Natural killer cell treated with Interleukin-12 subunit alpha and Interleukin-12 subunit beta and Interleukin-15 and Interleukin-18, amount 100 ng/mL, for 72 hours (primary cell): Measurements from ENCODE around the gene ZNF460. TPM values are rescaled to one million over a fixed set of nuclear protein-coding genes. Genes with fewer than 3 reads are reported as not detected.
"Not testable (repeated sequence)": the region's sequence is repeated elsewhere in the genome, so short reads cannot be mapped to it uniquely, and the experiment has no call there.

Source experiments
- ATAC-seq, 2 donors: fragments of 150-1000 bp; cut with Tn5 transposase in 1 of 2; sonication (Bioruptor Pico), chemical (Tn5 transposase) in 1 of 2; 2 replicates each; pipeline ENCODE4 v1.10.0; 2021
- DNase-seq: peaks from one replicate; pipeline ENCODE4 v3.0.0; 2022; ENCODE audit warnings: low spot score
- H3K27ac Mint-ChIP-seq, 2 donors: 1 replicate in 1 of 2; 2 replicates in 1 of 2; pipeline ENCODE4 v1.8.0; 2022; ENCODE audit warnings: mixed read lengths in 2 of 2, mild to moderate bottlenecking in 1 of 2, moderate library complexity in 1 of 2
- H3K27me3 Mint-ChIP-seq, 2 donors: 1 replicate in 1 of 2; 2 replicates in 1 of 2; pipeline ENCODE4 v1.8.0; 2022; ENCODE audit warnings: mixed read lengths in 2 of 2
- H3K36me3 Mint-ChIP-seq: one replicate; pipeline ENCODE4 v1.8.0; 2022; ENCODE audit warnings: mixed read lengths
- H3K4me1 Mint-ChIP-seq, 2 donors: 1 replicate in 1 of 2; 2 replicates in 1 of 2; pipeline ENCODE4 v1.8.0; 2022; ENCODE audit warnings: low read depth in 2 of 2, mixed read lengths in 2 of 2, mild to moderate bottlenecking in 1 of 2
- H3K4me3 Mint-ChIP-seq: one replicate; pipeline ENCODE4 v1.8.0; 2022; ENCODE audit warnings: mixed read lengths
- H3K9me3 Mint-ChIP-seq: 2 replicates; pipeline ENCODE4 v1.8.0; 2022; ENCODE audit warnings: mixed read lengths
- total RNA-seq, 2 donors: library from RNA; stranded (reverse); gene quantifications; one replicate each; pipeline ENCODE4 v1.2.3, GENCODE V29; 2022

The ZNF460 gene
- total RNA-seq, result 100 to 1,000 TPM in 1 of 2 donors, 10 to 100 TPM in 1; 57.5 to 106 TPM

- DNase-seq, result peak; percentile 98
- H3K27ac Mint-ChIP-seq, result no peak within 1 kb of the TSS
- peaks cover 19% of the 10 kb centered on the region for H3K36me3 Mint-ChIP-seq
- H3K4me1 Mint-ChIP-seq, result peaks cover 23 to 27% of the 10 kb centered on the region in 2 donors
- H3K4me3 Mint-ChIP-seq, result no peak within 1 kb of the TSS
- H3K9me3 Mint-ChIP-seq, result no peaks in the 10 kb centered on the region
- H3K27me3 Mint-ChIP-seq, result no peaks in the 10 kb centered on the region
- ATAC-seq, result peak; percentile 94 to 97
Measured at GRCh38 chr19:57280165-57280961, at the start of gene ZNF460. Gene ZNF460, plus strand, starts transcription at chr19:57280485. Its CDS starts 322 bp downstream, at chr19:57280807.

- H3K4me3 Mint-ChIP-seq, result no peak overlapping the region
Measured at GRCh38 chr19:57231686-57232085, 48.6 kb upstream of the ZNF460 start.

GRCh38 chr19:57233207-57233606 lies 47.1 kb upstream of the ZNF460 start:
- H3K4me1 Mint-ChIP-seq, result no peaks in the 10 kb centered on the region
- ATAC-seq (no peak), DNase-seq (no peak)
- no peaks in the 10 kb centered on the region for H3K36me3 Mint-ChIP-seq
- no peaks in the 10 kb centered on the region for H3K9me3 Mint-ChIP-seq
- H3K4me3 Mint-ChIP-seq, result no peak overlapping the region
- no peak overlapping the region for H3K27ac Mint-ChIP-seq
- no peaks in the 10 kb centered on the region for H3K27me3 Mint-ChIP-seq

More at GRCh38 chr19:57231686-57232085, 48.6 kb upstream of the ZNF460 start:
- ATAC-seq, result no peak
- Mint-ChIP-seq H3K27me3 (no peaks in the 10 kb centered on the region), H3K36me3 (no peaks in the 10 kb centered on the region), H3K27ac (no peak overlapping the region), H3K4me1 (no peaks in the 10 kb centered on the region), H3K9me3 (no peaks in the 10 kb centered on the region)
- DNase-seq, result no peak

GRCh38 chr19:57239982-57240310 lies 40.3 kb upstream of the ZNF460 start:
- Mint-ChIP-seq H3K9me3 (no peaks in the 10 kb centered on the region), H3K4me3 (peak overlapping the region; percentile 89), H3K27ac (peak overlapping the region; percentile 90 to 93), H3K27me3 (no peaks in the 10 kb centered on the region), H3K4me1 (peaks cover 24% of the 10 kb centered on the region in 2 donors), H3K36me3 (peaks cover 4% of the 10 kb centered on the region)
- DNase-seq (no peak), ATAC-seq (no peak)

GRCh38 chr19:57240311-57241090 lies 39.8 kb upstream of the ZNF460 start, which contains the start of gene ZNF805:
Gene ZNF805, plus strand, starts transcription at chr19:57240632. Its CDS starts 260 bp downstream, at chr19:57240892.
- peak within 1 kb of the TSS; percentile 90 to 93 for H3K27ac Mint-ChIP-seq
- peak; percentile 98 to 99 for ATAC-seq
- peaks cover 4% of the 10 kb centered on the region for H3K36me3 Mint-ChIP-seq
- no peaks in the 10 kb centered on the region for H3K9me3 Mint-ChIP-seq
- H3K27me3 Mint-ChIP-seq, result no peaks in the 10 kb centered on the region
- peak within 1 kb of the TSS; percentile 89 for H3K4me3 Mint-ChIP-seq
- H3K4me1 Mint-ChIP-seq, result peaks cover 24% of the 10 kb centered on the region in 2 donors
- peak; percentile 92 for DNase-seq

- Mint-ChIP-seq H3K36me3 (peaks cover 4% of the 10 kb centered on the region), H3K27me3 (no peaks in the 10 kb centered on the region), H3K4me3 (peak overlapping the region; percentile 89), H3K4me1 (peaks cover 24 to 26% of the 10 kb centered on the region in 2 donors), H3K27ac (peak overlapping the region; percentile 90 to 93), H3K9me3 (no peaks in the 10 kb centered on the region)
- DNase-seq (no peak), ATAC-seq (no peak)
Measured at GRCh38 chr19:57241176-57241575, 39.1 kb upstream of the ZNF460 start.

- H3K4me1 Mint-ChIP-seq, result peaks cover 24 to 26% of the 10 kb centered on the region in 2 donors
- H3K27ac Mint-ChIP-seq, result peak overlapping the region in 1 of 2 donors; percentile 59
- no peak for ATAC-seq
Measured at GRCh38 chr19:57242821-57243220, 37.5 kb upstream of the ZNF460 start.

GRCh38 chr19:57244513-57244912 lies 35.8 kb upstream of the ZNF460 start:
- Mint-ChIP-seq H3K27ac (no peak overlapping the region), H3K4me3 (no peak overlapping the region), H3K36me3 (peaks cover 4% of the 10 kb centered on the region)

More at GRCh38 chr19:57242821-57243220, 37.5 kb upstream of the ZNF460 start:
- Mint-ChIP-seq H3K27me3 (no peaks in the 10 kb centered on the region), H3K9me3 (no peaks in the 10 kb centered on the region), H3K4me3 (peak overlapping the region; percentile 34), H3K36me3 (peaks cover 4% of the 10 kb centered on the region)
- no peak for DNase-seq

GRCh38 chr19:57245066-57245465 lies 35.2 kb upstream of the ZNF460 start:
- DNase-seq (no peak), ATAC-seq (no peak)
- H3K36me3 Mint-ChIP-seq, result peaks cover 6% of the 10 kb centered on the region
- no peak overlapping the region for H3K4me3 Mint-ChIP-seq
- no peak overlapping the region for H3K27ac Mint-ChIP-seq
- peaks cover 22 to 24% of the 10 kb centered on the region in 2 donors for H3K4me1 Mint-ChIP-seq
- no peaks in the 10 kb centered on the region for H3K27me3 Mint-ChIP-seq
- H3K9me3 Mint-ChIP-seq, result no peaks in the 10 kb centered on the region

More at GRCh38 chr19:57244513-57244912, 35.8 kb upstream of the ZNF460 start:
- no peak for ATAC-seq
- H3K4me1 Mint-ChIP-seq, result peaks cover 24 to 26% of the 10 kb centered on the region in 2 donors
- no peaks in the 10 kb centered on the region for H3K9me3 Mint-ChIP-seq
- H3K27me3 Mint-ChIP-seq, result no peaks in the 10 kb centered on the region
- no peak for DNase-seq

- peaks cover 19 to 27% of the 10 kb centered on the region in 2 donors for H3K4me1 Mint-ChIP-seq
- DNase-seq, result no peak
- no peaks in the 10 kb centered on the region for H3K27me3 Mint-ChIP-seq
- peaks cover 15% of the 10 kb centered on the region for H3K36me3 Mint-ChIP-seq
- no peak for ATAC-seq
- no peak overlapping the region for H3K4me3 Mint-ChIP-seq
- H3K27ac Mint-ChIP-seq, result no peak overlapping the region
- H3K9me3 Mint-ChIP-seq, result no peaks in the 10 kb centered on the region
Measured at GRCh38 chr19:57245959-57246358, 34.3 kb upstream of the ZNF460 start.

GRCh38 chr19:57248646-57249045 lies 31.6 kb upstream of the ZNF460 start:
- Mint-ChIP-seq H3K27me3 (no peaks in the 10 kb centered on the region), H3K27ac (no peak overlapping the region), H3K9me3 (no peaks in the 10 kb centered on the region), H3K4me1 (peaks cover 0 to 14% of the 10 kb centered on the region in 2 donors), H3K36me3 (peaks cover 38% of the 10 kb centered on the region), H3K4me3 (no peak overlapping the region)
- ATAC-seq (no peak), DNase-seq (no peak)

GRCh38 chr19:57249329-57249728 lies 31.0 kb upstream of the ZNF460 start:
- Mint-ChIP-seq H3K27ac (no peak overlapping the region), H3K4me3 (no peak overlapping the region), H3K9me3 (no peaks in the 10 kb centered on the region), H3K36me3 (peaks cover 45% of the 10 kb centered on the region), H3K4me1 (peaks cover 0 to 11% of the 10 kb centered on the region in 2 donors), H3K27me3 (no peaks in the 10 kb centered on the region)
- ATAC-seq (no peak), DNase-seq (no peak)

GRCh38 chr19:57253767-57254166 lies 26.5 kb upstream of the ZNF460 start:
- not testable (repeated sequence) for H3K27ac Mint-ChIP-seq, DNase-seq, H3K4me3 Mint-ChIP-seq, H3K9me3 Mint-ChIP-seq, H3K27me3 Mint-ChIP-seq, H3K4me1 Mint-ChIP-seq
- H3K36me3 Mint-ChIP-seq, result peaks cover 62% of the 10 kb centered on the region
- ATAC-seq, result peak in 1 of 2 donors; percentile 68

GRCh38 chr19:57262044-57262443 lies 18.2 kb upstream of the ZNF460 start:
- DNase-seq (no peak), ATAC-seq (no peak)
- H3K4me1 Mint-ChIP-seq, result peaks cover 17 to 21% of the 10 kb centered on the region in 2 donors
- peaks cover 46% of the 10 kb centered on the region for H3K36me3 Mint-ChIP-seq
- no peak overlapping the region for H3K4me3 Mint-ChIP-seq
- peaks cover 9% of the 10 kb centered on the region for H3K9me3 Mint-ChIP-seq
- H3K27me3 Mint-ChIP-seq, result no peaks in the 10 kb centered on the region
- H3K27ac Mint-ChIP-seq, result no peak overlapping the region
